IMR-90 (cell line): ENCODE measurements around the gene NEURL1. TPM values are rescaled to one million over a fixed set of nuclear protein-coding genes. Genes with fewer than 3 reads are reported as not detected.
A peak's percentile ranks its signal among the peaks of the same experiment; 100 is the strongest.

Experiments used
- ATAC-seq: fragments of 200-7000 bp; cut with Tn5 transposase; 2 replicates; pipeline ENCODE4 v1.9.1; 2020; ENCODE audit warnings: low read depth, mild to moderate bottlenecking, moderate library complexity
- BruUV-seq: library from RNA; stranded (reverse); fragments of 400-500 nt; replicated peaks from 2 replicates; lab custom pipeline; 2021; lab: Mats Ljungman, UMichigan
- CTCF ChIA-PET: fragments of 300-600 bp; formaldehyde crosslinking; extraction: SDS; loops from one replicate; lab custom pipeline; 2021; ENCODE audit warnings: antibody characterized with exemption; lab: Yijun Ruan, JAX
- POLR2A ChIA-PET: fragments of 300-600 bp; sonication (Branson Sonifier 250); formaldehyde crosslinking; loops from one replicate; lab custom pipeline; 2022; ENCODE audit warnings: antibody characterized with exemption; ENCODE audit not compliant: unreplicated experiment; lab: Charles Lee
- DNase-seq: peaks from one replicate; pipeline ENCODE4 v3.0.0; 2013
- H2AFZ ChIP-seq: replicated peaks from 2 replicates; pipeline ENCODE3; 2013; ENCODE audit warnings: low read length, mild to moderate bottlenecking; ENCODE audit not compliant: poor library complexity
- H2AK5ac ChIP-seq: 2 replicates; pipeline ENCODE4 v1.6.1; 2013; ENCODE audit warnings: low read depth, low read length, inconsistent platforms
- H2AK9ac ChIP-seq: replicated peaks from 2 replicates; pipeline ENCODE3; 2013; ENCODE audit warnings: mild to moderate bottlenecking, low read depth, low read length, moderate library complexity; ENCODE audit not compliant: poor library complexity
- H2BK120ac ChIP-seq: 2 replicates; pipeline ENCODE4 v1.6.1; 2013; ENCODE audit warnings: low read depth, low read length, inconsistent platforms
- H2BK15ac ChIP-seq: 3 replicates; pipeline ENCODE4 v1.6.1; 2013; ENCODE audit warnings: low read depth, low read length, inconsistent platforms
- H2BK20ac ChIP-seq: 2 replicates; pipeline ENCODE4 v1.6.1; 2013; ENCODE audit warnings: low read depth, mild to moderate bottlenecking, inconsistent platforms, low read length, moderate library complexity
- H2BK5ac ChIP-seq: 2 replicates; pipeline ENCODE4 v1.6.1; 2013; ENCODE audit warnings: mild to moderate bottlenecking, low read depth, low read length, inconsistent platforms; ENCODE audit not compliant: poor library complexity, severe bottlenecking
- H3K14ac ChIP-seq: replicated peaks from 2 replicates; pipeline ENCODE4 v1.6.1; 2013; ENCODE audit warnings: low read depth, low read length, inconsistent platforms
- H3K18ac ChIP-seq: 2 replicates; pipeline ENCODE4 v1.6.1; 2013; ENCODE audit warnings: low read depth, low read length, control low read depth
- H3K23ac ChIP-seq: 2 replicates; pipeline ENCODE4 v1.6.1; 2013; ENCODE audit warnings: low read depth, low read length, inconsistent platforms
- H3K27ac ChIP-seq: 2 replicates; pipeline ENCODE4 v1.5.1; 2013; ENCODE audit warnings: mild to moderate bottlenecking, control low read depth, low read length; ENCODE audit not compliant: insufficient read depth
- H3K27me3 ChIP-seq: 2 replicates; pipeline ENCODE4 v1.6.1; 2013; ENCODE audit warnings: low read length; ENCODE audit not compliant: control insufficient read depth, insufficient read depth
- H3K36me3 ChIP-seq: 2 replicates; pipeline ENCODE4 v1.6.1; 2013; ENCODE audit warnings: low read length, mixed read lengths; ENCODE audit not compliant: control insufficient read depth, insufficient read depth
- H3K4ac ChIP-seq: 2 replicates; pipeline ENCODE4 v1.6.1; 2013; ENCODE audit warnings: low read depth, low read length, inconsistent platforms
- H3K4me1 ChIP-seq: 2 replicates; pipeline ENCODE4 v1.6.1; 2013; ENCODE audit warnings: low read length, mixed read lengths; ENCODE audit not compliant: control insufficient read depth, insufficient read depth
- H3K4me2 ChIP-seq: 2 replicates; pipeline ENCODE4 v1.6.1; 2013; ENCODE audit warnings: low read depth, mild to moderate bottlenecking, control low read depth, low read length, moderate library complexity
- H3K4me3 ChIP-seq: 2 replicates; pipeline ENCODE4 v1.5.1; 2013; ENCODE audit warnings: low read depth, mild to moderate bottlenecking, control low read depth, low read length, moderate library complexity; ENCODE audit not compliant: insufficient read depth
- H3K56ac ChIP-seq: 2 replicates; pipeline ENCODE4 v1.6.1; 2013; ENCODE audit warnings: low read length, inconsistent platforms; ENCODE audit not compliant: insufficient read depth; ENCODE audit errors: extremely low read depth
- H3K79me1 ChIP-seq, 2 experiments: 2 replicates each; pipeline ENCODE4 v1.6.1; 2013; ENCODE audit warnings: low read length in 2 of 2, inconsistent platforms in 1 of 2, low read depth in 1 of 2
- H3K9ac ChIP-seq: 2 replicates; pipeline ENCODE4 v1.6.1; 2013; ENCODE audit warnings: low read depth, low read length, control low read depth
- H3K9me1 ChIP-seq: 2 replicates; pipeline ENCODE4 v1.6.1; 2013; ENCODE audit warnings: low read length, inconsistent platforms; ENCODE audit not compliant: insufficient read depth
- H3K9me3 ChIP-seq: 2 replicates; pipeline ENCODE4 v1.6.1; 2013; ENCODE audit warnings: low read length; ENCODE audit not compliant: control insufficient read depth, insufficient read depth
- H4K20me1 ChIP-seq: 2 replicates; pipeline ENCODE4 v1.6.1; 2013; ENCODE audit warnings: low read length, inconsistent platforms; ENCODE audit not compliant: insufficient read depth
- H4K5ac ChIP-seq: 2 replicates; pipeline ENCODE4 v1.6.1; 2013; ENCODE audit warnings: mild to moderate bottlenecking, low read depth, low read length, control low read depth
- H4K8ac ChIP-seq, 2 experiments: 2 replicates each; pipeline ENCODE4 v1.6.1; 2013; ENCODE audit warnings: low read depth in 2 of 2, low read length in 2 of 2, control low read depth in 1 of 2, inconsistent platforms in 1 of 2
- H4K91ac ChIP-seq: 2 replicates; pipeline ENCODE4 v1.6.1; 2013; ENCODE audit warnings: low read depth, low read length, inconsistent platforms; ENCODE audit not compliant: insufficient read depth
- BHLHE40 ChIP-seq: fragments of 150-350 bp; IDR thresholded peaks from 2 replicates; pipeline ENCODE4 v1.6.1; 2016; ENCODE audit warnings: mild to moderate bottlenecking, low read depth, low read length
- CEBPB ChIP-seq: IDR thresholded peaks from 2 replicates; pipeline ENCODE4 v1.6.1; 2012; ENCODE audit warnings: low read depth, low read length, improper control_type of control experiment
- FOS ChIP-seq: fragments of 150-350 bp; IDR thresholded peaks from 2 replicates; pipeline ENCODE4 v1.6.1; 2016; ENCODE audit warnings: low read depth, low read length
- MAFK ChIP-seq: IDR thresholded peaks from 2 replicates; pipeline ENCODE4 v1.6.1; 2012; ENCODE audit warnings: low read depth, low read length, improper control_type of control experiment
- MAZ ChIP-seq: IDR thresholded peaks from 2 replicates; pipeline ENCODE4 v1.6.1; 2012; ENCODE audit warnings: low read depth, mild to moderate bottlenecking, low read length, improper control_type of control experiment, moderate library complexity, borderline replicate concordance
- MXI1 ChIP-seq: IDR thresholded peaks from 2 replicates; pipeline ENCODE4 v1.6.1; 2012; ENCODE audit warnings: low read depth, mild to moderate bottlenecking, low read length, moderate library complexity, borderline replicate concordance
- RAD21 ChIP-seq: IDR thresholded peaks from 2 replicates; pipeline ENCODE4 v1.6.1; 2012; ENCODE audit warnings: low read length, improper control_type of control experiment
- USF2 ChIP-seq: fragments of 150-350 bp; IDR thresholded peaks from 2 replicates; pipeline ENCODE4 v1.6.1; 2017; ENCODE audit warnings: mild to moderate bottlenecking, antibody characterized with exemption, low read length, low read depth
- WGBS, 2 experiments: methylation state at CpG; one replicate each; pipeline versions ENCODE4 v1.1.5 to v1.1.7; 2013; ENCODE audit warnings: missing lambda C conversion rate in 2 of 2; ENCODE audit not compliant: insufficient read length in 1 of 2; ENCODE audit errors: extremely low coverage in 2 of 2; 5-methylcytosine and 5-hydroxymethylcytosine counted together
- dilution Hi-C: fragments of 300-500 bp; cut with HindIII; formaldehyde crosslinking; loops from one replicate; pipeline ENCODE4 v1.14.3; 2018; ENCODE audit warnings: low sequenced_read_pairs; ENCODE audit not compliant: unreplicated experiment
- in situ Hi-C: fragments of 300-500 bp; cut with MboI; formaldehyde crosslinking; loops from 3 replicates; pipeline ENCODE4 v1.14.3; 2019; ENCODE audit warnings: low sequenced_read_pairs, inconsistent platforms, mixed read lengths
- intact Hi-C: fragments of 100-400 bp; cut with micrococcal nuclease; formaldehyde crosslinking; loops from 2 replicates; pipeline ENCODE4 v1.10.0; 2022
- polyA plus RNA-seq, 3 experiments: library from polyadenylated mRNA; depleted of rRNA; stranded (reverse); fragments of >200 nt; gene quantifications; 2 replicates each; pipeline ENCODE4 v1.2.3, GENCODE V29; 2012; ENCODE audit warnings: low replicate concordance in 1 of 3
- total RNA-seq: library from RNA; depleted of rRNA; stranded (reverse); fragments of >200 nt; gene quantifications from 2 replicates; pipeline ENCODE4 v1.2.3, GENCODE V29; 2012
- TF ChIP-seq, protein P1 (sequence below): conservative IDR thresholded peaks from 2 replicates; pipeline ENCODE4 v1.5.1; 2012; ENCODE audit warnings: mild to moderate bottlenecking, low read depth, low read length, improper control_type of control experiment

NEURL1 gene
- total and polyA plus RNA-seq, 2 of the 4 experiments (the other 2 are of a cell fraction): 0.36 to 0.82 TPM

DNA sequence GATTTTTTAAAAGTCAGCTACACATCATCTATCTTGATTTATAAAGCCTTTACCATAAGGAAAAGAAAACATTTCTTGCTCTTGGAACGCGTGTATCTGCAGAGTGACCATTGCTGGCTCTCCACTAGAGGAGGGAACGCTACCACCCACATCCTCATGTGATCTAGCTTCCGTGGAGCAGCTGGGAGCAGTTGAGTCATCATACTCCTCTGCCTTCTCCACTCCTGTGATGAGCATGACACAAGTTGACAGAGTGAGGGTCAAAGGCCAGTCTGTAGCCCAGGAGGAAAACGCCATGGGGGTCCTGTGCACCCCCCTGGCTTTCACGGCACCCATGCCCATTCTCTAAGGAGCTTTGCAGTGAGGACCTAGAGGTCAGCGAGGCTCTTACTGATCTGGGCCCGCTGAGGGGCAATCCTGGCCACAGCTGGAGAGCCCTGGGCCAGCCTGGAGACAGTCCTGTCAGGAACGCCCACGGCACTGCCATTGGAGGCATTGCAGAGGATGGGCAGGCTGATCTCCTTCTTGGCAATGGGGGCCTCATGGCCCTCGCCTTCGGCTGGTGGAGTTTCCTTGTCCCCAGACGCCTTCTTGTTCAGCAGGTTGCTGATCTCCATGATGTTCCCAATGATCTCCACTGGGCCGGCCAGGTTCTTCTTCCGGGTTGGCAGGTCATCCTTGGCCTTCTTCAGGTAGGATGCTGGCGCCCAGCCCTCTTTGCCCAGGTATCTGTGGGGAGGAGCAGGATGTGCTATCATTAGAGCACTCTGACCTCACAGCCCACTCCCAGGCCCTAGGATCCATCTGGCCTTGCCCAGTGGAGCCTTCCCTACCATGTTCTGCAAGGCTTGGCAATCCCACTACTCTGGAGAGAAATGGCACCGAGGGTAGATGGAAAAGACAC is 119.2 kb downstream of the NEURL1 start:
- peaks cover 52% of the 10 kb centered on the region for H3K36me3 ChIP-seq
- peak overlapping the region; percentile 22; the same call in 1 of the 2 replicates for H2BK20ac ChIP-seq
- dilution Hi-C loops (loop anchor here (10.0 kb wide), 1 partner anchor 62 kb away; no protein-coding TSS in a partner anchor), intact Hi-C loops (no loop called here), in situ Hi-C loops (loop anchor here (5.0 kb wide), 1 partner anchor 75 kb away; no protein-coding TSS in a partner anchor)
- no peaks in the 10 kb centered on the region for H3K9me3 ChIP-seq
- DNase-seq: peak; percentile 91
- H3K23ac ChIP-seq: peak overlapping the region; percentile 39; the same call in 1 of the 2 replicates
- peak overlapping the region; percentile 34 for H3K4ac ChIP-seq
- H3K9me1 ChIP-seq: peaks cover 26% of the 10 kb centered on the region
- peak overlapping the region; percentile 11 for H2AFZ ChIP-seq
- no peak overlapping the region; the same call in 1 of the 2 replicates for H3K27ac ChIP-seq
- H4K5ac ChIP-seq: no peak overlapping the region
- H3K4me2 ChIP-seq: no peak overlapping the region
- peak overlapping the region; percentile 2 for H2AK9ac ChIP-seq
- H4K20me1 ChIP-seq: no peaks in the 10 kb centered on the region
- peak overlapping the region in 1 of 2 experiments; percentile 39; a peak in 1 of 4 replicates for H4K8ac ChIP-seq
- WGBS, 2 experiments: 75% methylated on average over 4 of the region's 17 CpGs; no CpG with 5 or more reads in 1 of the 2 experiments
- no peak overlapping the region for H4K91ac ChIP-seq
- no peak overlapping the region for H3K4me3 ChIP-seq
- POLR2A ChIA-PET: interaction anchor here (0.6 kb wide), 1 partner anchor 25 kb away, joined by 4 read pairs; no protein-coding TSS in a partner anchor
- no peak overlapping the region for H3K9ac ChIP-seq
- H3K27me3 ChIP-seq: no peaks in the 10 kb centered on the region
- H2BK120ac ChIP-seq: peak overlapping the region; percentile 28; the same call in 1 of the 2 replicates
- H2BK15ac ChIP-seq: no peak overlapping the region
- no TSS peak for BruUV-seq
- 0 out of 2 replicates have a peak overlapping the region, but pooled peaks have one; percentile 56 for H3K14ac ChIP-seq
- peaks cover 28% of the 10 kb centered on the region for H3K4me1 ChIP-seq
- ATAC-seq: peak; percentile 87
- H2BK5ac ChIP-seq: peak overlapping the region; percentile 25
- CTCF ChIA-PET: interaction anchor here (1.0 kb wide), 2 partner anchors 25 to 73 kb away, joined by 3 to 5 read pairs; no protein-coding TSS in a partner anchor
- H3K18ac ChIP-seq: no peak overlapping the region
- no peak overlapping the region for H3K56ac ChIP-seq
- H2AK5ac ChIP-seq: no peak overlapping the region; the same call in 1 of the 2 replicates
- H3K79me1 ChIP-seq: peaks cover 4 to 47% of the 10 kb centered on the region in 2 experiments; a peak in 2 of 4 replicates
- TF ChIP-seq RAD21 (no peak), MAZ (no peak), USF2 (peak; percentile 90), MXI1 (0 out of 2 replicates have a peak, but pooled peaks have one; percentile 44), CEBPB (peak; percentile 42), BHLHE40 (peak; percentile 92), MAFK (no peak), FOS (peak; percentile 65; the same call in 1 of the 2 replicates)
- TF ChIP-seq, protein P1, sequence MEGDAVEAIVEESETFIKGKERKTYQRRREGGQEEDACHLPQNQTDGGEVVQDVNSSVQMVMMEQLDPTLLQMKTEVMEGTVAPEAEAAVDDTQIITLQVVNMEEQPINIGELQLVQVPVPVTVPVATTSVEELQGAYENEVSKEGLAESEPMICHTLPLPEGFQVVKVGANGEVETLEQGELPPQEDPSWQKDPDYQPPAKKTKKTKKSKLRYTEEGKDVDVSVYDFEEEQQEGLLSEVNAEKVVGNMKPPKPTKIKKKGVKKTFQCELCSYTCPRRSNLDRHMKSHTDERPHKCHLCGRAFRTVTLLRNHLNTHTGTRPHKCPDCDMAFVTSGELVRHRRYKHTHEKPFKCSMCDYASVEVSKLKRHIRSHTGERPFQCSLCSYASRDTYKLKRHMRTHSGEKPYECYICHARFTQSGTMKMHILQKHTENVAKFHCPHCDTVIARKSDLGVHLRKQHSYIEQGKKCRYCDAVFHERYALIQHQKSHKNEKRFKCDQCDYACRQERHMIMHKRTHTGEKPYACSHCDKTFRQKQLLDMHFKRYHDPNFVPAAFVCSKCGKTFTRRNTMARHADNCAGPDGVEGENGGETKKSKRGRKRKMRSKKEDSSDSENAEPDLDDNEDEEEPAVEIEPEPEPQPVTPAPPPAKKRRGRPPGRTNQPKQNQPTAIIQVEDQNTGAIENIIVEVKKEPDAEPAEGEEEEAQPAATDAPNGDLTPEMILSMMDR: peak; percentile 17; the same call in 1 of the 2 replicates
